Tibial nerve (tissue), 4 donors: ENCODE data around the gene ARFGAP2.

ENCODE experiments used
- EP300 ChIP-seq, 2 donors: sonication (generic); formaldehyde crosslinking; IDR thresholded peaks; one replicate each; pipeline ENCODE4 v1.6.1; 2017; ENCODE audit warnings: antibody characterized with exemption in 2 of 2, mild to moderate bottlenecking in 1 of 2
- TF ChIP-seq, protein P1 (sequence below), 5 experiments: fragments of 200-600 bp in 3 of 5; fragments of 450-650 bp in 2 of 5; sonication (generic) in 3 of 5; IDR thresholded peaks; one replicate each; pipeline ENCODE4 v1.5.1; 2016 to 2019; ENCODE audit warnings: antibody characterized with exemption in 5 of 5, mild to moderate bottlenecking in 3 of 5, moderate library complexity in 2 of 5

DNA sequence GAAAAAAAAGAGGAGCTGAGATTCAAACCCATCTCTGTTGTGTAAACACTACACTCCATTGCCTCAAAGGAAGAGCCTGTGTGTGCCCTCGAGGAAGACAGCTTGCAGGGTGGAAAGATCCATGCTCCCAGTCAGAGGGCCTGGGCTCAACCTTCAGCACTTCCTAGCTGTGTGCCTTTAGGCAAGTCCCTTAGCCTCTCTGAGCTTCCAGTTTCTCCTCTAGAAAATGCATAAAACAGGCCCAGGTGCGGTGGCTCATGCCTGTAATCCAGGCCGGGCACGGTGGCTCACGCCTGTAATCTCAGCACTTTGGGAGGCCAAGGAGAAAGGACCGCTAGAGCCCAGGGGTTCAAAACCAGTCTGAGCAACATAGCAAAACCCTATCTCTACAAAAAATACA, 4.6 kb upstream of the ARFGAP2 start:
- TF ChIP-seq, protein P1, sequence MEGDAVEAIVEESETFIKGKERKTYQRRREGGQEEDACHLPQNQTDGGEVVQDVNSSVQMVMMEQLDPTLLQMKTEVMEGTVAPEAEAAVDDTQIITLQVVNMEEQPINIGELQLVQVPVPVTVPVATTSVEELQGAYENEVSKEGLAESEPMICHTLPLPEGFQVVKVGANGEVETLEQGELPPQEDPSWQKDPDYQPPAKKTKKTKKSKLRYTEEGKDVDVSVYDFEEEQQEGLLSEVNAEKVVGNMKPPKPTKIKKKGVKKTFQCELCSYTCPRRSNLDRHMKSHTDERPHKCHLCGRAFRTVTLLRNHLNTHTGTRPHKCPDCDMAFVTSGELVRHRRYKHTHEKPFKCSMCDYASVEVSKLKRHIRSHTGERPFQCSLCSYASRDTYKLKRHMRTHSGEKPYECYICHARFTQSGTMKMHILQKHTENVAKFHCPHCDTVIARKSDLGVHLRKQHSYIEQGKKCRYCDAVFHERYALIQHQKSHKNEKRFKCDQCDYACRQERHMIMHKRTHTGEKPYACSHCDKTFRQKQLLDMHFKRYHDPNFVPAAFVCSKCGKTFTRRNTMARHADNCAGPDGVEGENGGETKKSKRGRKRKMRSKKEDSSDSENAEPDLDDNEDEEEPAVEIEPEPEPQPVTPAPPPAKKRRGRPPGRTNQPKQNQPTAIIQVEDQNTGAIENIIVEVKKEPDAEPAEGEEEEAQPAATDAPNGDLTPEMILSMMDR (IDR thresholded peaks at IDR 0.05), result no peak
- no peak for TF ChIP-seq EP300 (IDR thresholded peaks at IDR 0.05)
